HG03342 (cell line): ENCODE measurements around the gene TMCC3.

Experiments
- ATAC-seq: cut with Tn5 transposase; IDR thresholded peaks from one replicate; pipeline ENCODE4 v1.9.1; 2021; ENCODE audit warnings: mild to moderate bottlenecking, moderate library complexity; ENCODE audit not compliant: unreplicated experiment

TMCC3 gene

GRCh38 chr12:94674051-94674451, 23.7 kb upstream of the TMCC3 start:
- ATAC-seq, result no peak

- ATAC-seq, result no peak
Measured at GRCh38 chr12:94673496-94673895, 23.1 kb upstream of the TMCC3 start.

GRCh38 chr12:94671917-94672316, 21.6 kb upstream of the TMCC3 start:
- ATAC-seq, result no peak

GRCh38 chr12:94670898-94671297, 20.5 kb upstream of the TMCC3 start:
- no peak for ATAC-seq

- no peak for ATAC-seq
Measured at GRCh38 chr12:94670075-94670474, 19.7 kb upstream of the TMCC3 start.

GRCh38 chr12:94667031-94667540, 16.7 kb upstream of the TMCC3 start:
- no peak for ATAC-seq

GRCh38 chr12:94666158-94666557, 15.8 kb upstream of the TMCC3 start:
- ATAC-seq, result no peak

GRCh38 chr12:94663702-94664101, 13.3 kb upstream of the TMCC3 start:
- no peak for ATAC-seq

- no peak for ATAC-seq
Measured at GRCh38 chr12:94663071-94663470, 12.7 kb upstream of the TMCC3 start.

GRCh38 chr12:94660436-94660835, 10.1 kb upstream of the TMCC3 start:
- no peak for ATAC-seq

- ATAC-seq, result no peak
Measured at GRCh38 chr12:94659346-94659930, 9.1 kb upstream of the TMCC3 start.

- no peak for ATAC-seq
Measured at GRCh38 chr12:94658931-94659330, 8.6 kb upstream of the TMCC3 start.

- no peak for ATAC-seq
Measured at GRCh38 chr12:94656556-94656955, 6.2 kb upstream of the TMCC3 start.

GRCh38 chr12:94649349-94650142, 811 bp downstream of the TMCC3 start:
- peak; percentile 67 for ATAC-seq

- ATAC-seq, result no peak
Measured at GRCh38 chr12:94648578-94648977, 1.8 kb downstream of the TMCC3 start.

- peak; percentile 43 for ATAC-seq
Measured at GRCh38 chr12:94644141-94644979, 6.0 kb downstream of the TMCC3 start.

- ATAC-seq, result no peak
Measured at GRCh38 chr12:94643606-94644005, 6.8 kb downstream of the TMCC3 start.

GRCh38 chr12:94641283-94641682, 9.1 kb downstream of the TMCC3 start:
- no peak for ATAC-seq

- peak; percentile 66 for ATAC-seq
Measured at GRCh38 chr12:94640134-94640928, 10.0 kb downstream of the TMCC3 start.

- ATAC-seq, result no peak
Measured at GRCh38 chr12:94638521-94638920, 11.8 kb downstream of the TMCC3 start.
